HEK293 (cell line): ENCODE results near the gene FASN.

Experiments
- ATF2 ChIP-seq: fragments of 450-650 bp; formaldehyde crosslinking; IDR thresholded peaks from 2 replicates; pipeline ENCODE4 v1.5.1; 2016; ENCODE audit warnings: missing biosample characterization, missing genetic modification characterization, low read depth
- ZNF155 ChIP-seq: fragments of 450-650 bp; formaldehyde crosslinking; IDR thresholded peaks from 2 replicates; pipeline ENCODE4 v1.5.1; 2016; ENCODE audit warnings: missing biosample characterization, missing genetic modification characterization

- TF ChIP-seq ZNF155 (tag by site-specific recombination) (no peak), ATF2 (tag by site-specific recombination) (no peak)
Observed at GRCh38 chr17:82112181-82112913, 14.3 kb upstream of the FASN start.
